K562 (cell line): ENCODE measurements around the gene PGR.

Experiments
- CHD2 ChIP-seq: IDR thresholded peaks from 2 replicates; pipeline ENCODE4 v1.6.1; 2011; ENCODE audit warnings: low read depth, low read length
- CTCF ChIP-seq, 3 experiments: IDR thresholded peaks in 2 of 3; conservative IDR thresholded peaks in 1 of 3; 2 replicates each; pipeline ENCODE4 v1.5.1; 2011 to 2012; ENCODE audit warnings: low read length in 3 of 3, mild to moderate bottlenecking in 3 of 3, control low read depth in 2 of 3, improper control_type of control experiment in 1 of 3, inconsistent platforms in 1 of 3, low read depth in 1 of 3, mixed read lengths in 1 of 3, moderate library complexity in 1 of 3; ENCODE audit not compliant: insufficient read depth in 2 of 3
- E2F1 ChIP-seq: sonication (generic); formaldehyde crosslinking; IDR thresholded peaks from 2 replicates; pipeline ENCODE4 v1.8.1; 2023; ENCODE audit warnings: mild to moderate bottlenecking, missing genetic modification reagents, moderate library complexity
- FOS ChIP-seq: IDR thresholded peaks from 3 replicates; pipeline ENCODE4 v1.6.1; 2011; ENCODE audit not compliant: insufficient read length; ENCODE audit errors: extremely low read depth
- HDAC6 ChIP-seq: IDR thresholded peaks from 2 replicates; pipeline ENCODE4 v1.6.1; 2012; ENCODE audit warnings: low read depth, mild to moderate bottlenecking, control low read depth, inconsistent platforms, low read length, moderate library complexity
- POLR2A ChIP-seq: fragments of 450-650 bp; conservative IDR thresholded peaks from 2 replicates; pipeline ENCODE4 v1.6.1; 2016
- SPI1 ChIP-seq: IDR thresholded peaks from 2 replicates; pipeline ENCODE4 v1.6.1; 2011; ENCODE audit warnings: low read depth, low read length, control low read depth, borderline replicate concordance
- ZBTB49 ChIP-seq: sonication (generic); formaldehyde crosslinking; IDR thresholded peaks from 2 replicates; pipeline ENCODE4 v1.8.0; 2022; ENCODE audit warnings: missing genetic modification reagents, mild to moderate bottlenecking, borderline replicate concordance
- ZNF121 ChIP-seq: sonication (generic); formaldehyde crosslinking; conservative IDR thresholded peaks from 2 replicates; pipeline ENCODE4 v1.8.0; 2022; ENCODE audit warnings: missing genetic modification reagents
- ZNF780A ChIP-seq: fragments of 250-450 bp; sonication (Bioruptor Pico); IDR thresholded peaks from 2 replicates; pipeline ENCODE4 v1.5.0; 2021; ENCODE audit warnings: mild to moderate bottlenecking
- TF ChIP-seq, protein P1 (sequence below), 2 experiments: fragments of 450-650 bp in 1 of 2; sonication (generic) in 1 of 2; formaldehyde crosslinking in 1 of 2; IDR thresholded peaks in 1 of 2; conservative IDR thresholded peaks in 1 of 2; 2 replicates each; pipeline versions ENCODE4 v1.6.1 to v1.8.1; 2016 to 2023; ENCODE audit warnings: mild to moderate bottlenecking in 2 of 2, moderate library complexity in 2 of 2, inconsistent platforms in 1 of 2, missing genetic modification reagents in 1 of 2
- TF ChIP-seq, protein P2 (sequence below), 2 experiments: fragments of 450-650 bp; IDR thresholded peaks; 2 replicates each; pipeline ENCODE4 v1.6.1; 2016; ENCODE audit warnings: mild to moderate bottlenecking in 2 of 2, borderline replicate concordance in 1 of 2, low read depth in 1 of 2, moderate library complexity in 1 of 2
- TF ChIP-seq, protein P3 (sequence below): sonication (generic); formaldehyde crosslinking; IDR thresholded peaks from 2 replicates; pipeline ENCODE4 v1.8.0; 2022; ENCODE audit warnings: mild to moderate bottlenecking, missing genetic modification reagents, borderline replicate concordance

- TF ChIP-seq HDAC6 (no peak), SPI1 (no peak), ZNF780A (CRISPR knock-in tag) (no peak), ZBTB49 (CRISPR knock-in tag) (no peak), CTCF (IDR thresholded peaks at IDR 0.05 in 2 of 3, conservative IDR thresholded peaks at IDR 0.05 in 1 of 3; ENCODE audit: insufficient read depth in 2 of 3, low read depth in 1 of 3, low read length in 3 of 3) (no peak), E2F1 (no peak), ZNF121 (CRISPR knock-in tag) (no peak), FOS (no peak), POLR2A (no peak), CHD2 (no peak)
- TF ChIP-seq, protein P1, sequence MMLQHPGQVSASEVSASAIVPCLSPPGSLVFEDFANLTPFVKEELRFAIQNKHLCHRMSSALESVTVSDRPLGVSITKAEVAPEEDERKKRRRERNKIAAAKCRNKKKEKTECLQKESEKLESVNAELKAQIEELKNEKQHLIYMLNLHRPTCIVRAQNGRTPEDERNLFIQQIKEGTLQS (IDR thresholded peaks at IDR 0.05) = no peak
- TF ChIP-seq, protein P1 (CRISPR knock-in tag; conservative IDR thresholded peaks at IDR 0.05) = no peak
- TF ChIP-seq, protein P2, sequence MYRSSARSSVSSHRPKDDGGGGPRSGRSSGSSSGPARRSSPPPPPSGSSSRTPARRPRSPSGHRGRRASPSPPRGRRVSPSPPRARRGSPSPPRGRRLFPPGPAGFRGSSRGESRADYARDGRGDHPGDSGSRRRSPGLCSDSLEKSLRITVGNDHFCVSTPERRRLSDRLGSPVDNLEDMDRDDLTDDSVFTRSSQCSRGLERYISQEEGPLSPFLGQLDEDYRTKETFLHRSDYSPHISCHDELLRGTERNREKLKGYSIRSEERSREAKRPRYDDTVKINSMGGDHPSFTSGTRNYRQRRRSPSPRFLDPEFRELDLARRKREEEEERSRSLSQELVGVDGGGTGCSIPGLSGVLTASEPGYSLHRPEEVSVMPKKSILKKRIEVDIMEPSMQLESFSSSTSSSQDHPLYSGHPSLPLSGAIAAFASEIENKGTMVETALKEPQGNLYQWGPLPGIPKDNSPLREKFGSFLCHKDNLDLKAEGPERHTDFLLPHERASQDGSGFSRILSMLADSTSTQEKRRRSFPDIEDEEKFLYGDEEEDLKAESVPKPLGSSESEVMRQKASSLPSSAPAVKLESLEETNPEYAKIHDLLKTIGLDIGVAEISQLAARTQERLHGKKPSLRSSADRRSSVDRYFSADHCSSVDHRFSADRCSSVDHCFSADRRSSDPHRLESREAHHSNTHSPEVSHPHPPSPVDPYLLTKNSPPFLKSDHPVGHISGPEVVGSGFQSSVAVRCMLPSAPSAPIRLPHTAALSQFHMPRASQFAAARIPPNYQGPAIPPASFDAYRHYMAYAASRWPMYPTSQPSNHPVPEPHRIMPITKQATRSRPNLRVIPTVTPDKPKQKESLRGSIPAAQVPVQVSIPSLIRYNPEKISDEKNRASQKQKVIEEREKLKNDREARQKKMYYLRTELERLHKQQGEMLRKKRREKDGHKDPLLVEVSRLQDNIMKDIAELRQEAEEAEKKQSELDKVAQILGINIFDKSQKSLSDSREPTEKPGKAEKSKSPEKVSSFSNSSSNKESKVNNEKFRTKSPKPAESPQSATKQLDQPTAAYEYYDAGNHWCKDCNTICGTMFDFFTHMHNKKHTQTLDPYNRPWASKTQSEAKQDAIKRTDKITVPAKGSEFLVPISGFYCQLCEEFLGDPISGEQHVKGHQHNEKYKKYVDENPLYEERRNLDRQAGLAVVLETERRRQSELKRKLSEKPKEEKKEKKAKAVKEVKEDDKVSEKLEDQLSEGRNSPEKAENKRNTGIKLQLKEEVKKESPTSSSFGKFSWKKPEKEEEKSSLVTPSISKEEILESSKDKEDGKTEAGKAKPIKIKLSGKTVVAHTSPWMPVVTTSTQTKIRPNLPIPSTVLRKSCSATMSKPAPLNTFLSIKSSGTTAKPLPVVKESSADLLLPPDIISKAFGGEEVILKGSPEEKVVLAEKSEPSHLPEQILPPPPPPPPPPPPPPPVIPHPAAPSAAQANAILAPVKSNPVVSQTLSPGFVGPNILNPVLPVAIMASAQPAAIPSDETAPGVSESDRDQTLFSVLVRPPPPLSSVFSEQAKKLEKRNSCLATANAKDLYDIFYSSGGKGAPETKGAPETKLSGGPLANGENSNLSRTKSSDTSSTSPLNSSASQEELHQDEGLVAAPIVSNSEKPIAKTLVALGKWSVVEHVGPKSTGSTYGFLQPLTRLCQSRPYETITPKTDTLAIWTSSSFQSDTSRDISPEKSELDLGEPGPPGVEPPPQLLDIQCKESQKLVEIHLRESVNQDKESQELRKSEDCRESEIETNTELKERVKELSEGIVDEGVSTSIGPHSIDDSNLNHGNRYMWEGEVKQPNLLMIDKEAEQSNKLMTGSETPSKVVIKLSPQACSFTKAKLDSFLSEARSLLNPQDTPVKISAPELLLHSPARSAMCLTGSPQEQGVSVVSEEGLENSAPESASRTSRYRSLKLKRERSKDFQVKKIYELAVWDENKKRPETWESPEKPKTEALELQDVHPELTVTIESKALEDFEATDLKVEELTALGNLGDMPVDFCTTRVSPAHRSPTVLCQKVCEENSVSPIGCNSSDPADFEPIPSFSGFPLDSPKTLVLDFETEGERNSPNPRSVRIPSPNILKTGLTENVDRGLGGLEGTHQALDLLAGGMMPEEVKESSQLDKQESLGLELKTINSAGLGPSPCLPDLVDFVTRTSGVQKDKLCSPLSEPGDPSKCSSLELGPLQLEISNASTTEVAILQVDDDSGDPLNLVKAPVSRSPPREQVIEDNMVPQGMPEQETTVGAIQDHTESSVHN (IDR thresholded peaks at IDR 0.05; ENCODE audit: borderline replicate concordance in 1 of 2, low read depth in 1 of 2) = no peak
- TF ChIP-seq, protein P3, sequence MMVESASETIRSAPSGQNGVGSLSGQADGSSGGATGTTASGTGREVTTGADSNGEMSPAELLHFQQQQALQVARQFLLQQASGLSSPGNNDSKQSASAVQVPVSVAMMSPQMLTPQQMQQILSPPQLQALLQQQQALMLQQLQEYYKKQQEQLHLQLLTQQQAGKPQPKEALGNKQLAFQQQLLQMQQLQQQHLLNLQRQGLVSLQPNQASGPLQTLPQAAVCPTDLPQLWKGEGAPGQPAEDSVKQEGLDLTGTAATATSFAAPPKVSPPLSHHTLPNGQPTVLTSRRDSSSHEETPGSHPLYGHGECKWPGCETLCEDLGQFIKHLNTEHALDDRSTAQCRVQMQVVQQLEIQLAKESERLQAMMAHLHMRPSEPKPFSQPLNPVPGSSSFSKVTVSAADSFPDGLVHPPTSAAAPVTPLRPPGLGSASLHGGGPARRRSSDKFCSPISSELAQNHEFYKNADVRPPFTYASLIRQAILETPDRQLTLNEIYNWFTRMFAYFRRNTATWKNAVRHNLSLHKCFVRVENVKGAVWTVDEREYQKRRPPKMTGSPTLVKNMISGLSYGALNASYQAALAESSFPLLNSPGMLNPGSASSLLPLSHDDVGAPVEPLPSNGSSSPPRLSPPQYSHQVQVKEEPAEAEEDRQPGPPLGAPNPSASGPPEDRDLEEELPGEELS (CRISPR knock-in tag) = no peak
Observed at GRCh38 chr11:101045415-101045814, 84.2 kb downstream of the PGR start.
